ENCODE results near the gene TENM3.

GRCh38 chr4:182619660-182620059 is 376.5 kb downstream of the TENM3 start:
- TF ChIP-seq, protein P1, sequence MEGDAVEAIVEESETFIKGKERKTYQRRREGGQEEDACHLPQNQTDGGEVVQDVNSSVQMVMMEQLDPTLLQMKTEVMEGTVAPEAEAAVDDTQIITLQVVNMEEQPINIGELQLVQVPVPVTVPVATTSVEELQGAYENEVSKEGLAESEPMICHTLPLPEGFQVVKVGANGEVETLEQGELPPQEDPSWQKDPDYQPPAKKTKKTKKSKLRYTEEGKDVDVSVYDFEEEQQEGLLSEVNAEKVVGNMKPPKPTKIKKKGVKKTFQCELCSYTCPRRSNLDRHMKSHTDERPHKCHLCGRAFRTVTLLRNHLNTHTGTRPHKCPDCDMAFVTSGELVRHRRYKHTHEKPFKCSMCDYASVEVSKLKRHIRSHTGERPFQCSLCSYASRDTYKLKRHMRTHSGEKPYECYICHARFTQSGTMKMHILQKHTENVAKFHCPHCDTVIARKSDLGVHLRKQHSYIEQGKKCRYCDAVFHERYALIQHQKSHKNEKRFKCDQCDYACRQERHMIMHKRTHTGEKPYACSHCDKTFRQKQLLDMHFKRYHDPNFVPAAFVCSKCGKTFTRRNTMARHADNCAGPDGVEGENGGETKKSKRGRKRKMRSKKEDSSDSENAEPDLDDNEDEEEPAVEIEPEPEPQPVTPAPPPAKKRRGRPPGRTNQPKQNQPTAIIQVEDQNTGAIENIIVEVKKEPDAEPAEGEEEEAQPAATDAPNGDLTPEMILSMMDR (IDR thresholded peaks at IDR 0.05; ENCODE audit: low read depth, low read length) = no peak
- TF ChIP-seq POLR2A (IDR thresholded peaks at IDR 0.05; ENCODE audit: extremely low read depth, insufficient read length) = no peak
